ENCODE measurements around the gene BBS12. TPM values are rescaled to one million over a fixed set of nuclear protein-coding genes. Genes with fewer than 3 reads are reported as not detected.

The BBS12 gene
- total RNA-seq, 4 donors from 2014 or later: 3.0 to 5.7 (median 4.0) TPM

DNA sequence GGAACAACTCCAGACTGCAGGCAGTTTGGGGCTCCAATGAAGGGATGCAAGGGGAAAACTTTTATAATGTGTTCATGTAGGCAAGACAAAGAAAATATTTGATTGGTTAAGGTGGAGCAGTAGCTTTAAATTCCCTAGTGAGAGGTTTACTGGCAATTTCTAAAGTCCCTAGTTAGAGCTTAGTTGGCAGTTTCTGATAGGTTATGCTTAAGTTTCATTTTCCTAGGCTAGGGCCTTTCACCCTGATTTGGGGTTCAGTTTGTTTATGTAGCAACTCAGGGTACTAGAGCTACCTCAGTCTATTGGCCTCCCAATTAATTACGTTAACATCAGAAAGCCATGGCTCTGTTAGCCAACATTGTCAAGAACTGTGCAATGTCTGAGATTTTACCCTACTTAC, 14.6 kb downstream of the BBS12 start:
- H3K4me3 ChIP-seq: no peak overlapping the region
- peaks cover 0 to 16% (median 14%) of the 10 kb centered on the region in 4 donors for H3K36me3 ChIP-seq
- 44% methylated on average over 1 of the region's 1 CpG for WGBS
- H3K27ac ChIP-seq (replicated peaks in 1 of 4): no peak overlapping the region
- peaks cover 0 to 11% (median 0%) of the 10 kb centered on the region in 4 donors for H3K4me1 ChIP-seq
- no peaks in the 10 kb centered on the region for H3K9me3 ChIP-seq
- intact Hi-C loops (cut with DNase I): no loop called here
- peaks cover 0 to 5% (median 0%) of the 10 kb centered on the region in 4 donors for H3K27me3 ChIP-seq
- TF ChIP-seq, protein P1, sequence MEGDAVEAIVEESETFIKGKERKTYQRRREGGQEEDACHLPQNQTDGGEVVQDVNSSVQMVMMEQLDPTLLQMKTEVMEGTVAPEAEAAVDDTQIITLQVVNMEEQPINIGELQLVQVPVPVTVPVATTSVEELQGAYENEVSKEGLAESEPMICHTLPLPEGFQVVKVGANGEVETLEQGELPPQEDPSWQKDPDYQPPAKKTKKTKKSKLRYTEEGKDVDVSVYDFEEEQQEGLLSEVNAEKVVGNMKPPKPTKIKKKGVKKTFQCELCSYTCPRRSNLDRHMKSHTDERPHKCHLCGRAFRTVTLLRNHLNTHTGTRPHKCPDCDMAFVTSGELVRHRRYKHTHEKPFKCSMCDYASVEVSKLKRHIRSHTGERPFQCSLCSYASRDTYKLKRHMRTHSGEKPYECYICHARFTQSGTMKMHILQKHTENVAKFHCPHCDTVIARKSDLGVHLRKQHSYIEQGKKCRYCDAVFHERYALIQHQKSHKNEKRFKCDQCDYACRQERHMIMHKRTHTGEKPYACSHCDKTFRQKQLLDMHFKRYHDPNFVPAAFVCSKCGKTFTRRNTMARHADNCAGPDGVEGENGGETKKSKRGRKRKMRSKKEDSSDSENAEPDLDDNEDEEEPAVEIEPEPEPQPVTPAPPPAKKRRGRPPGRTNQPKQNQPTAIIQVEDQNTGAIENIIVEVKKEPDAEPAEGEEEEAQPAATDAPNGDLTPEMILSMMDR (IDR thresholded peaks at IDR 0.05): no peak
- TF ChIP-seq EP300 (IDR thresholded peaks at IDR 0.05) (no peak), POLR2AphosphoS5 (IDR thresholded peaks at IDR 0.05) (no peak), POLR2A (IDR thresholded peaks at IDR 0.05; ENCODE audit: low read depth) (no peak)
- DNase-seq (ENCODE audit: extremely low spot score): no peak

DNA sequence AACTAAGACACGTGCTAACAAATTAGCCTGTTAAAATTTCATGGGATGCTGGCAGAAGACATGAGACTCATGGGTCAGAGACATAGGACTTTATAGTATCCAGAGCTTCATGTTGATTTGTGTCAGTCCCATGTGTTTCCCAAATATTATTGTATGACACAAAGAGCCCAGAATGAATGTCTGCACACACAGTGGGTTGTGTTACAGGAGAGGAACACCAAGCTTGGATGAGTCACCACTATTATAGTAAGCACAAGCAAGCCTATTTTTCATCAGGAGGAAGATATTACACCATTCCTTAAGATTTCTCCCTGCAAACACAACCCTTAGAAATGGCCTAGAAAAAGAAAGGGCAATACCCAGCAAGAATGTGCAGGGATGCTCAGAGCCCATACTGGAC, 15.4 kb downstream of the BBS12 start:
- WGBS: 89% methylated on average over 1 of the region's 1 CpG
- Histone ChIP-seq H3K27ac (replicated peaks in 1 of 4) (no peak overlapping the region), H3K9me3 (no peaks in the 10 kb centered on the region), H3K27me3 (peaks cover 0 to 5% (median 0%) of the 10 kb centered on the region in 4 donors), H3K4me1 (peaks cover 0 to 11% (median 0%) of the 10 kb centered on the region in 4 donors), H3K4me3 (no peak overlapping the region), H3K36me3 (peaks cover 0 to 8% (median 6%) of the 10 kb centered on the region in 4 donors)
- no peak for TF ChIP-seq EP300 (IDR thresholded peaks at IDR 0.05)
- TF ChIP-seq, protein P1 (IDR thresholded peaks at IDR 0.05): no peak
- no peak for TF ChIP-seq POLR2AphosphoS5 (IDR thresholded peaks at IDR 0.05)
- no peak for TF ChIP-seq POLR2A (IDR thresholded peaks at IDR 0.05; ENCODE audit: low read depth)
- intact Hi-C loops (cut with DNase I): no loop called here
- no peak for DNase-seq (ENCODE audit: extremely low spot score)

DNA sequence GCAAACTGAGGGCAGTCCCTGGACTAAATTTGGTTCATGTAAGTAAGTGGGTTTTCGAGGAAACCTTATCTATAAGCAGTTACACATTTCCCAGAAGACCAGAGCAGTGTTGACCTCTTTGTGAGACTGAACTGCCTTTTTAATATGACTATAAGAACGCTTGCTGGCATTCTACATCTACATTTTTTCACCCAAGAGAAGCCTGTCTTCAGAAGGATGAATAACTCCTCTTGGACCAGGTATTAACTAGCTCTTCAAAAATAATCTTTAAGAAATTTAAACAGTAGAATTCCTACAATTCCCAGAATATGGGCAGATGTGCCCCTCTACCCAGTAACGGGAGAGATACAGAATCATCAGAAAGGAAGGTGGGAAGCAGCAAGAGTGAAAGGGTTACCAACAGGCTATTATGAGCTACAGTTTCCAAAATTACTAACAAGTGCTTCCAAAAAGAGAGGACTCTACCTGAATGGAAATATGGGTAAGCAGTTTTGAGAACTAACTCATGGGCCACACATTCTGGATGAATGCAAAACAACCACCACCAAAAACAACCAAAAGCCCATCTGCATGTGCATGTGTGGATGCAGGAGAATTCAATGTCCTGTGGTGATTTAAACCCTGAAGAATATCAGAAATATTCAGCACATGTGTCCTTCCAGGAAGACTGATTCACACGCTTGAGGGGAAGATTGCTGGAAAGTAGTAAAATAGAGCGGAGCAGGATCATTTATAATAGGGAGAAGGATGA, 17.4 kb downstream of the BBS12 start:
- WGBS: 87% methylated on average over 5 of the region's 5 CpGs
- TF ChIP-seq POLR2AphosphoS5 (IDR thresholded peaks at IDR 0.05): no peak
- TF ChIP-seq, protein P1 (IDR thresholded peaks at IDR 0.05): no peak
- TF ChIP-seq EP300 (IDR thresholded peaks at IDR 0.05): no peak
- TF ChIP-seq POLR2A (IDR thresholded peaks at IDR 0.05; ENCODE audit: low read depth): no peak
- Histone ChIP-seq H3K9me3 (no peaks in the 10 kb centered on the region), H3K27ac (replicated peaks in 1 of 4) (no peak overlapping the region), H3K4me3 (no peak overlapping the region), H3K36me3 (no peaks in the 10 kb centered on the region), H3K4me1 (no peaks in the 10 kb centered on the region), H3K27me3 (peaks cover 0 to 5% (median 0%) of the 10 kb centered on the region in 4 donors)
- DNase-seq (ENCODE audit: extremely low spot score): no peak
- intact Hi-C loops (cut with DNase I): no loop called here

DNA sequence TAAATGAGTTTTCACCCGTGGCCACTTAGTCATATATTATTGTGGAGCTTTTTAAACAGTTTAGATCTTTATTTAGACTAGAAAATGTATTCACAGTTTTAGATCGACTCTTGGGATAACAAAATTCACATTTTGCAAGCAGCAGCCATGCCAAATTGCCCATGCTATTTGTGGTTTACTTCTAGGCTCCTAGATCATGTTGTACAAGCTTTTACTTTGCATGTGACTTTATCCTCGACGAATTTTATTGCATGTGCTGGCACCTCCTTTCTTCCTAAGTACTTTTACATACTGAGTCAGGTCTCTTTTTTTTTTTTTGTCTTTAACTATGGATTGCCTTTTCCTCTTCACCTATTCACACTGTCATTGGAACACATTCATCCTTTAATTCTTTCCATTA, 23.2 kb downstream of the BBS12 start:
- no peak overlapping the region for H3K4me3 ChIP-seq
- H3K4me1 ChIP-seq: peaks cover 0 to 4% (median 4%) of the 10 kb centered on the region in 4 donors
- DNase-seq (ENCODE audit: extremely low spot score): no peak
- 56% methylated on average over 4 of the region's 4 CpGs for WGBS
- peaks cover 0 to 5% (median 0%) of the 10 kb centered on the region in 4 donors for H3K27me3 ChIP-seq
- H3K27ac ChIP-seq (replicated peaks in 1 of 4): no peak overlapping the region
- no peaks in the 10 kb centered on the region for H3K9me3 ChIP-seq
- intact Hi-C loops (cut with DNase I): loop anchor here (2.0 kb wide), 1 partner anchor 177 kb away; no protein-coding TSS in a partner anchor
- no peak for TF ChIP-seq EP300 (IDR thresholded peaks at IDR 0.05)
- TF ChIP-seq POLR2A (IDR thresholded peaks at IDR 0.05; ENCODE audit: low read depth): no peak
- no peak for TF ChIP-seq POLR2AphosphoS5 (IDR thresholded peaks at IDR 0.05)
- TF ChIP-seq, protein P1 (IDR thresholded peaks at IDR 0.05): no peak
- no peaks in the 10 kb centered on the region for H3K36me3 ChIP-seq

Measured in esophagus muscularis mucosa (tissue), 4 donors.